GM12865 (cell line): ENCODE measurements around the gene RASSF1.

Experiments used
- DNase-seq: peaks from one replicate; pipeline ENCODE4 v3.0.0; 2010; ENCODE audit warnings: low read depth
- H3K4me3 ChIP-seq: 2 replicates; pipeline ENCODE4 v1.5.1; 2011; ENCODE audit warnings: mild to moderate bottlenecking, low read depth, low read length, control low read depth
- TF ChIP-seq, protein P1 (sequence below): IDR thresholded peaks from 2 replicates; pipeline ENCODE4 v1.5.1; 2011; ENCODE audit warnings: low read length, control low read depth, low read depth, inconsistent platforms; ENCODE audit not compliant: insufficient read depth; ENCODE audit errors: missing control alignments

Gene RASSF1

GRCh38 chr3:50382722-50383121, 42.1 kb upstream of the RASSF1 start:
- no peak overlapping the region for H3K4me3 ChIP-seq
- DNase-seq, result no peak
- TF ChIP-seq, protein P1, sequence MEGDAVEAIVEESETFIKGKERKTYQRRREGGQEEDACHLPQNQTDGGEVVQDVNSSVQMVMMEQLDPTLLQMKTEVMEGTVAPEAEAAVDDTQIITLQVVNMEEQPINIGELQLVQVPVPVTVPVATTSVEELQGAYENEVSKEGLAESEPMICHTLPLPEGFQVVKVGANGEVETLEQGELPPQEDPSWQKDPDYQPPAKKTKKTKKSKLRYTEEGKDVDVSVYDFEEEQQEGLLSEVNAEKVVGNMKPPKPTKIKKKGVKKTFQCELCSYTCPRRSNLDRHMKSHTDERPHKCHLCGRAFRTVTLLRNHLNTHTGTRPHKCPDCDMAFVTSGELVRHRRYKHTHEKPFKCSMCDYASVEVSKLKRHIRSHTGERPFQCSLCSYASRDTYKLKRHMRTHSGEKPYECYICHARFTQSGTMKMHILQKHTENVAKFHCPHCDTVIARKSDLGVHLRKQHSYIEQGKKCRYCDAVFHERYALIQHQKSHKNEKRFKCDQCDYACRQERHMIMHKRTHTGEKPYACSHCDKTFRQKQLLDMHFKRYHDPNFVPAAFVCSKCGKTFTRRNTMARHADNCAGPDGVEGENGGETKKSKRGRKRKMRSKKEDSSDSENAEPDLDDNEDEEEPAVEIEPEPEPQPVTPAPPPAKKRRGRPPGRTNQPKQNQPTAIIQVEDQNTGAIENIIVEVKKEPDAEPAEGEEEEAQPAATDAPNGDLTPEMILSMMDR, result no peak

DNA sequence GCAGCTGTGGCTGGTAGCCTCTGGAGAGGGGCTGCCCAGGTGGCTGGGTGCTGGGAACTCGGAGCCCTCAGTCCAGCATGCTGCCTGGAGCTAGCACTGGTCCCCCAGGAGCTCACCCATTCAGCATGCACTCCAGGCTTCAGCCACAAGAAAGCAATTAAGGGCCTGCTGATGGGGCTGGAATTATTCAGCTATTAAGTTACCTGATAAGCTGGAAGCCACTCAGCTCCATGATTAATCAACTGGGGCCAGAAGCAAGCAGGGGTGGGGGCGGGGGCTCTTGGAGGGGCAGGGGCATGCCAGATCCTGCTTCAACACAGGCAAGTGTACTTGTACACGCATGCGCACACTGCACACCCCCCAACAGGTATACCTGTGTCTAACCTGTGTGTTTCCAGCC, 40.7 kb upstream of the RASSF1 start:
- TF ChIP-seq, protein P1, result no peak
- no peak overlapping the region for H3K4me3 ChIP-seq
- DNase-seq, result no peak

DNA sequence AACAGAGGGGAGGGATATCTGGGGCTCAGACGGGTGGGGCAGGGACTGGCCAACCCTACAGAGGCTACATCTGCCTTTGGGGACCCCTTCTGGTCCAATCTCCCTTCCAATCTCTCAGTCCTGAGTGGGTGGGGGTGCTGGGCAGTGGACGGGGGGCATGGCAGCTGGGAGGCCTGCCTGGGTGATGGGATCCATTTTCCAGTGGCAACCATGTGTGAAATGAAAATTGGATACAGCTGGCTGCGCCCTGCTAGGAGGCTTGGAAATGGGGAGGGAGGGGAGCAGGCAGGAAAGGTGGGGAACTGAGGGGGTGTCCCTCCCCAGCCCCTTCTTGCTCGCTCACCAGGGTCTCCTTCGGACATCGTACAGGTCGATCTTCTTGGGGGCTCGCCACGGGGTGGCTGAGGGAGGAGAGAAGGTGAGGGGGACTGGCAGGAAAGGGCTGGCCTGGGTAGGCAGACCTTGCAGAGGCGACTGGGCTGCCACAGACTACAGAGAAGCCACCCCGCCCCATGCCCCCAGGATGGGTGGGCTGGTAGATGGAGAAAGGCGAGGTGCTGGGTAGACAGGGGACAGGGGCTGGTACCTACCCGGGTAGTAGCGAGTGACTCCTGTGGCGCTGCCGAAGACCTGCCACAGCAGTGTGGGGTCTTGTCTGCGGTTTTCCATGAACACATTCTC, 39.9 kb upstream of the RASSF1 start:
- TF ChIP-seq, protein P1, result no peak
- no peak overlapping the region for H3K4me3 ChIP-seq
- DNase-seq, result no peak

DNA sequence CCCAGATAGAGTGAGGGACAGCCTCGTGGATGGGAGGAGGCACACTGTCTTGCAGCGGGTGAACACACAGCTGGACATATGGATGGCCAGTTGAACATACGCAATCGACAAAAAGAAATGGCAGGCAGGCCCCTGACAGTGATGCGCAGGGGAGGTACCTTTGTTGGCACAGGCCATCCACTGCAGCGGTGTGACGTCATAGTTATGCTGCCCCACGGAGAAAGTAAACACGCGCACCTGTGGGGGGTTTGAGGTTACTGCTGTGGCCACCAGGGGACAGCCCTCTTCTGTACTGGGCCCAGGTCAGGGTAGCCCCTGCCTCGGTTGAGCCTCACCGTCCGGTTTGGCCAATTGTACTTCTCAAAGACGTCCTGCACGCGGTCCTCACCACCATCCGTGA, 38.1 kb upstream of the RASSF1 start:
- DNase-seq, result no peak
- H3K4me3 ChIP-seq, result no peak overlapping the region
- TF ChIP-seq, protein P1, result no peak

DNA sequence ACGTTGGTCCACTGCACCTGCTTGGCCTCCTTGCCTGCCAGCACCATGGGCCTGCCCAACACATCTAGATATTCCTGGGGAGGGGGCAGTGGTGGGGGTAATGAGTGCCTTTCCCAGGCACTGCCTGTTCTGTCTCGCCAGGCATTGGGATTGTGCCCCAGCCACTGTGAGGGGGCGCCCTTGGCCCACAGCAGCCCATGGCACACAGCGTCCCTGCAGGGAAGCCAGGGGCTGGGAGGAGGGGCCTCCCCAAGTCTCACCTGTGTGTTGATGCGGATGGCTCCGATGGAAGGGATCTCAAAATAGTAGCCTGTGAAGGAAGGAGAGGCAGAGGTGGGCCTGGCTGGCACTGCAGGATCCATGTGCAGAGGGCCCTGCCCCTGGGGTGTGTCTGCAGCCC, 37.4 kb upstream of the RASSF1 start:
- no peak overlapping the region for H3K4me3 ChIP-seq
- DNase-seq, result no peak
- TF ChIP-seq, protein P1, result no peak

DNA sequence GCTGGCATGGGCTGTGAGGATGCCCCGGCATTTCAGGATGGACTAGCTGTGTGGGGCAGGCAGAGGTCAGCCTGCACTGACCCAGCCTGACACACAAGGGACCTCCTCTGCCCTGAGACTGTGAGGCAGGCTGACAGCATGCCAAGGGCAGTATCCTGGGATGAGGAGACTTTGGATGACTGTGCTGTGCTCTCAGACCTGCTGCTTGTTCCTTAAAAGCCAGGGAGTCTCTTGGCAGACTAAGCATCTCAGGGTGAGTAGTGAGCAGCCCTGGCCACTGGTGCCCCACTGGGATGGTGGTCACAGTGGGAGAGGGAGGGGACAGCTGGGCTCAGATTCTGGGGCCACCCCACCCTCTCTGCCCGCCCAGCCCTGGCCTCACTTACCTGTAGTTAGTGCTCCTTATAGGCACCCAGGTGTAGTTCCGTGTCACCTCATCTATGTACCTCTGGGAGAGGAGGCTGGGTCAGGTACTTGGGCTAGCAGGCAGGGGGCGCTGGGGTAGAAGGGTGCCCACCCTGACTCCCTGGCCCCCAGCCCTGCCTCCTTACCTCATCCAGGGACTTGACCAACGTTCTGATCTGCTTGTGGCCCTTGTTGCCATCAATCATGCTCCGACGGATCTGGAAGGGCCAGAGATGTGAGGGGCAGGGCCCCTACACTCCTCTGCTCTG, 34.8 kb upstream of the RASSF1 start:
- no peak overlapping the region for H3K4me3 ChIP-seq
- TF ChIP-seq, protein P1, result no peak
- DNase-seq, result no peak
